AML-193 (cell line): ENCODE results near the gene COASY.
A peak's percentile ranks its signal among the peaks of the same experiment; 100 is the strongest.

ENCODE experiments used
- DNase-seq, 2 experiments: peaks; one replicate each; lab custom pipeline; 2025; lab: John Stamatoyannopoulos, UW

COASY gene

GRCh38 chr17:42561897-42562387 is at the start of gene COASY:
TSS of gene COASY (plus strand) at chr17:42562148. CDS start at chr17:42562623, 475 bp downstream.
- peak; percentile 96 to 98 for DNase-seq

GRCh38 chr17:42512246-42512645 is 49.7 kb upstream of the COASY start:
- no peak for DNase-seq

- DNase-seq, result no peak
These were observed 49.2 kb upstream of the COASY start for GRCh38 chr17:42512733-42513251.

- no peak for DNase-seq
These were observed 48.3 kb upstream of the COASY start for GRCh38 chr17:42513686-42514085.

GRCh38 chr17:42514279-42514678 is 47.7 kb upstream of the COASY start:
- DNase-seq, result no peak

GRCh38 chr17:42514867-42515266 is 47.1 kb upstream of the COASY start:
- DNase-seq, result no peak

GRCh38 chr17:42517516-42517915 is 44.4 kb upstream of the COASY start:
- DNase-seq, result peak; percentile 83

GRCh38 chr17:42518046-42518754 is 43.7 kb upstream of the COASY start:
- peak; percentile 33 to 40 for DNase-seq

GRCh38 chr17:42518755-42519545 is 43.0 kb upstream of the COASY start:
- DNase-seq, result no peak

- DNase-seq, result peak; percentile 58 to 61
These were observed 42.1 kb upstream of the COASY start for GRCh38 chr17:42519546-42520491.

- DNase-seq, result peak in 1 of 2 experiments; percentile 13
These were observed 41.4 kb upstream of the COASY start for GRCh38 chr17:42520540-42520951.

GRCh38 chr17:42521036-42521435 is 40.9 kb upstream of the COASY start:
- no peak for DNase-seq

GRCh38 chr17:42521666-42522262 is 40.2 kb upstream of the COASY start:
- DNase-seq, result no peak

- DNase-seq, result no peak
These were observed 39.6 kb upstream of the COASY start for GRCh38 chr17:42522263-42522790.

GRCh38 chr17:42522798-42523278 is 39.1 kb upstream of the COASY start:
- no peak for DNase-seq

- no peak for DNase-seq
These were observed 36.7 kb upstream of the COASY start for GRCh38 chr17:42525221-42525620.

- DNase-seq, result no peak
These were observed 35.9 kb upstream of the COASY start for GRCh38 chr17:42526031-42526444.

- no peak for DNase-seq
These were observed 34.0 kb upstream of the COASY start for GRCh38 chr17:42527932-42528331.

GRCh38 chr17:42529061-42529460 is 32.9 kb upstream of the COASY start:
- DNase-seq, result no peak

GRCh38 chr17:42530952-42531454 is 30.9 kb upstream of the COASY start:
- DNase-seq, result no peak
